H9 (cell line): Measurements from ENCODE around the gene PRR13. TPM values are rescaled to one million over a fixed set of nuclear protein-coding genes. Genes with fewer than 3 reads are reported as not detected.

Experiments used
- DNase-seq: peaks from one replicate; pipeline ENCODE4 v3.0.0-alpha.2; 2017
- H2AFZ ChIP-seq: one replicate; pipeline ENCODE4 v1.6.1; 2013; ENCODE audit warnings: mild to moderate bottlenecking, low read length, control low read depth, moderate library complexity
- H2AK5ac ChIP-seq: 2 replicates; pipeline ENCODE4 v1.6.1; 2013; ENCODE audit warnings: low read length, control low read depth, mixed read lengths; ENCODE audit not compliant: insufficient read length
- H2BK120ac ChIP-seq: one replicate; pipeline ENCODE4 v1.6.1; 2013; ENCODE audit warnings: low read depth, mild to moderate bottlenecking, low read length, control low read depth, inconsistent platforms; ENCODE audit not compliant: poor library complexity, severe bottlenecking
- H2BK12ac ChIP-seq: 2 replicates; pipeline ENCODE4 v1.6.1; 2013; ENCODE audit warnings: low read length, control low read depth, mixed read lengths, low read depth; ENCODE audit not compliant: insufficient read length
- H2BK15ac ChIP-seq: 2 replicates; pipeline ENCODE4 v1.6.1; 2013; ENCODE audit warnings: low read depth, low read length, control low read depth
- H2BK20ac ChIP-seq: one replicate; pipeline ENCODE4 v1.6.1; 2013; ENCODE audit warnings: low read depth, mild to moderate bottlenecking, low read length, control low read depth, inconsistent platforms; ENCODE audit not compliant: poor library complexity, severe bottlenecking
- H2BK5ac ChIP-seq: 2 replicates; pipeline ENCODE4 v1.6.1; 2013; ENCODE audit warnings: low read length, control low read depth, mixed read lengths; ENCODE audit not compliant: insufficient read length
- H3K14ac ChIP-seq: 2 replicates; pipeline ENCODE4 v1.6.1; 2013; ENCODE audit warnings: low read length, control low read depth; ENCODE audit not compliant: insufficient read depth
- H3K18ac ChIP-seq: 2 replicates; pipeline ENCODE4 v1.6.1; 2013; ENCODE audit warnings: low read depth, mild to moderate bottlenecking, mixed read lengths, low read length, control low read depth; ENCODE audit not compliant: insufficient read length
- H3K23ac ChIP-seq: 2 replicates; pipeline ENCODE4 v1.6.1; 2013; ENCODE audit warnings: low read length, control low read depth, mixed read lengths, low read depth; ENCODE audit not compliant: insufficient read length
- H3K23me2 ChIP-seq: 2 replicates; pipeline ENCODE4 v1.6.1; 2013; ENCODE audit warnings: low read depth, mild to moderate bottlenecking, mixed read lengths, low read length, control low read depth; ENCODE audit not compliant: insufficient read length, poor library complexity, severe bottlenecking
- H3K27ac ChIP-seq: 2 replicates; pipeline ENCODE4 v1.5.1; 2013; ENCODE audit warnings: low read length, control low read depth, mixed read lengths, low read depth; ENCODE audit not compliant: insufficient read length
- H3K27me3 ChIP-seq: 2 replicates; pipeline ENCODE4 v1.6.1; 2013; ENCODE audit warnings: low read length, control low read depth, inconsistent platforms; ENCODE audit not compliant: insufficient read depth
- H3K4ac ChIP-seq: 2 replicates; pipeline ENCODE4 v1.6.1; 2013; ENCODE audit warnings: low read depth, mild to moderate bottlenecking, control low read depth, inconsistent platforms, low read length, moderate library complexity
- H3K4me1 ChIP-seq: 2 replicates; pipeline ENCODE4 v1.6.1; 2013; ENCODE audit warnings: low read length, control low read depth, inconsistent platforms; ENCODE audit not compliant: insufficient read depth
- H3K4me2 ChIP-seq: 2 replicates; pipeline ENCODE4 v1.6.1; 2013; ENCODE audit warnings: low read length, control low read depth, mixed read lengths; ENCODE audit not compliant: insufficient read length, insufficient read depth
- H3K56ac ChIP-seq: 2 replicates; pipeline ENCODE4 v1.6.1; 2013; ENCODE audit warnings: low read depth, mild to moderate bottlenecking, mixed read lengths, low read length, control low read depth; ENCODE audit not compliant: insufficient read length
- H3K79me1 ChIP-seq: 2 replicates; pipeline ENCODE4 v1.6.1; 2013; ENCODE audit warnings: low read depth, mild to moderate bottlenecking, moderate library complexity, low read length, control low read depth, inconsistent platforms; ENCODE audit not compliant: insufficient read depth, poor library complexity, severe bottlenecking
- H3K79me2 ChIP-seq: 2 replicates; pipeline ENCODE4 v1.6.1; 2013; ENCODE audit warnings: low read length, control low read depth, inconsistent platforms; ENCODE audit not compliant: insufficient read depth
- H3K9ac ChIP-seq: 2 replicates; pipeline ENCODE4 v1.6.1; 2013; ENCODE audit warnings: low read length, control low read depth, mixed read lengths; ENCODE audit not compliant: insufficient read length; ENCODE audit errors: extremely low read depth
- H3K9me3 ChIP-seq: one replicate; pipeline ENCODE4 v1.6.1; 2013; ENCODE audit warnings: low read depth, low read length, inconsistent platforms; ENCODE audit not compliant: control insufficient read depth
- H3T11ph ChIP-seq: one replicate; pipeline ENCODE4 v1.6.1; 2013; ENCODE audit warnings: mild to moderate bottlenecking, low read length, control low read depth, inconsistent platforms
- H4K20me1 ChIP-seq: one replicate; pipeline ENCODE4 v1.6.1; 2013; ENCODE audit not compliant: control insufficient read depth, insufficient read length, insufficient read depth
- H4K5ac ChIP-seq: 2 replicates; pipeline ENCODE4 v1.6.1; 2013; ENCODE audit warnings: low read depth, mild to moderate bottlenecking, mixed read lengths, low read length, control low read depth; ENCODE audit not compliant: insufficient read length
- H4K8ac ChIP-seq: replicated peaks from 2 replicates; pipeline ENCODE4 v1.6.1; 2013; ENCODE audit warnings: low read length, control low read depth, mixed read lengths, low read depth; ENCODE audit not compliant: insufficient read length
- H4K91ac ChIP-seq: 2 replicates; pipeline ENCODE4 v1.6.1; 2013; ENCODE audit warnings: low read depth, mild to moderate bottlenecking, moderate library complexity, mixed read lengths, low read length, control low read depth; ENCODE audit not compliant: insufficient read length
- H3K27ac Mint-ChIP-seq, 3 experiments: 2 replicates in 2 of 3; 3 replicates in 1 of 3; pipeline ENCODE4 v1.8.0; 2020 to 2021; ENCODE audit warnings: mixed read lengths in 3 of 3, mild to moderate bottlenecking in 1 of 3, moderate library complexity in 1 of 3
- H3K27me3 Mint-ChIP-seq: 2 replicates; pipeline ENCODE4 v1.8.0; 2021; ENCODE audit warnings: low read depth, mild to moderate bottlenecking, moderate library complexity, mixed read lengths
- H3K36me3 Mint-ChIP-seq, 3 experiments: 2 replicates in 2 of 3; 3 replicates in 1 of 3; pipeline ENCODE4 v1.8.0; 2020 to 2021; ENCODE audit warnings: low read depth in 3 of 3, mixed read lengths in 3 of 3; ENCODE audit not compliant: insufficient read depth in 1 of 3
- H3K4me1 Mint-ChIP-seq, 2 experiments: 2 replicates each; pipeline ENCODE4 v1.8.0; 2020; ENCODE audit warnings: mixed read lengths in 2 of 2
- H3K4me3 Mint-ChIP-seq, 2 experiments: 2 replicates in 1 of 2; 3 replicates in 1 of 2; pipeline ENCODE4 v1.8.0; 2020 to 2021; ENCODE audit warnings: mild to moderate bottlenecking in 2 of 2, mixed read lengths in 2 of 2, moderate library complexity in 1 of 2
- H3K9me3 Mint-ChIP-seq, 2 experiments: 2 replicates in 1 of 2; 3 replicates in 1 of 2; pipeline ENCODE4 v1.8.0; 2020; ENCODE audit warnings: mild to moderate bottlenecking in 2 of 2, mixed read lengths in 2 of 2, moderate library complexity in 1 of 2
- WGBS: extraction: QIAGEN DNeasy Blood & Tissue Kit; methylation state at CpG from one replicate; pipeline ENCODE4 v1.1.7; 2013; ENCODE audit warnings: missing lambda C conversion rate, low lambda C conversion rate, mixed read lengths; ENCODE audit not compliant: insufficient read length; ENCODE audit errors: extremely low coverage; 5-methylcytosine and 5-hydroxymethylcytosine counted together
- total RNA-seq: library from RNA; stranded (reverse); gene quantifications from 2 replicates; pipeline ENCODE4 v1.2.1, GENCODE V29; 2021
- TF ChIP-seq, protein P1 (sequence below): fragments of 200-600 bp; sonication (generic); conservative IDR thresholded peaks from 3 replicates; pipeline ENCODE4 v1.8.0; 2021; ENCODE audit warnings: antibody characterized with exemption, mild to moderate bottlenecking

PRR13 gene
- total RNA-seq, 1 experiment from 2014 or later, result 147 TPM

DNA sequence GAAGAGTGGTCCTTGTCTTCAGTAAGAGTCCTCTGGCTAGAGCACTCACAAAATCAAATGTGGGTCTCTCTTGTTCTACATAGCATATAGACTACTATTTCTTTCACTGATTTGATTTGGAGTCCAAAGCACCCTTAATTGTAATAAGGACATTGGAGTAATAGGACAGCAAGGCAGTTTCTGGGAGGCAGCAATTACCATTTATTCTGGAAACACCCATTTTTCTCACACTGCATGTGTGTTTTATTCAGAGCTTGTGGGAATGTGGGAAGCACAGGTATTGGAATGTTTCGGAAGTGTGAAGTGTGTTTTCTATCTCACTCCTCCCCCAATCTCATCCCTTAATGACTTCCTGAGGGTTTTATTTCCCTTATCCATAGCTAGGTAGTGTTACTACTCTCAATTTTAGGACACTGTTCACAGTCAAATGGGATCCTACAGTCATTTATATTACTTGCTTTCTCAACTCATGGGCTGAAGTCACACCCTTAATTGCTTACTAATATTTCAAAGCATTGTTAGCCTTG, 30.6 kb downstream of the PRR13 start:
- Histone ChIP-seq H2BK20ac (no peak overlapping the region), H2BK5ac (no peak overlapping the region), H4K5ac (no peak overlapping the region), H2BK15ac (no peak overlapping the region), H3K23ac (no peak overlapping the region), H3K79me1 (peaks cover 12% of the 10 kb centered on the region), H3K14ac (no peak overlapping the region), H3K79me2 (no peaks in the 10 kb centered on the region; the same call in 1 of the 2 replicates), H3K4me1 (no peaks in the 10 kb centered on the region), H4K20me1 (no peaks in the 10 kb centered on the region), H2AK5ac (no peak overlapping the region), H3K23me2 (no peaks in the 10 kb centered on the region), H3T11ph (no peak overlapping the region), H3K9me3 (no peaks in the 10 kb centered on the region), H2BK12ac (no peak overlapping the region), H3K56ac (no peak overlapping the region), H3K9ac (no peak overlapping the region), H3K4ac (no peak overlapping the region), H4K91ac (no peak overlapping the region), H2BK120ac (no peak overlapping the region), H3K4me2 (no peak overlapping the region), H2AFZ (no peak overlapping the region), H3K18ac (no peak overlapping the region), H4K8ac (no peak overlapping the region), H3K27ac (no peak overlapping the region), H3K27me3 (no peaks in the 10 kb centered on the region)
- Mint-ChIP-seq H3K4me1 (peaks cover 32 to 44% of the 10 kb centered on the region in 2 experiments), H3K36me3 (peaks cover 76 to 99% (median 93%) of the 10 kb centered on the region in 3 experiments), H3K4me3 (no peak overlapping the region), H3K27me3 (no peaks in the 10 kb centered on the region), H3K27ac (peak overlapping the region in 2 of 3 experiments; percentile 44 to 56; a peak in 2 of 7 replicates), H3K9me3 (no peaks in the 10 kb centered on the region; a peak in 1 of 5 replicates)
- no peak for DNase-seq
- WGBS, result no CpG with 5 or more reads among the region's 1 CpG
- TF ChIP-seq, protein P1, sequence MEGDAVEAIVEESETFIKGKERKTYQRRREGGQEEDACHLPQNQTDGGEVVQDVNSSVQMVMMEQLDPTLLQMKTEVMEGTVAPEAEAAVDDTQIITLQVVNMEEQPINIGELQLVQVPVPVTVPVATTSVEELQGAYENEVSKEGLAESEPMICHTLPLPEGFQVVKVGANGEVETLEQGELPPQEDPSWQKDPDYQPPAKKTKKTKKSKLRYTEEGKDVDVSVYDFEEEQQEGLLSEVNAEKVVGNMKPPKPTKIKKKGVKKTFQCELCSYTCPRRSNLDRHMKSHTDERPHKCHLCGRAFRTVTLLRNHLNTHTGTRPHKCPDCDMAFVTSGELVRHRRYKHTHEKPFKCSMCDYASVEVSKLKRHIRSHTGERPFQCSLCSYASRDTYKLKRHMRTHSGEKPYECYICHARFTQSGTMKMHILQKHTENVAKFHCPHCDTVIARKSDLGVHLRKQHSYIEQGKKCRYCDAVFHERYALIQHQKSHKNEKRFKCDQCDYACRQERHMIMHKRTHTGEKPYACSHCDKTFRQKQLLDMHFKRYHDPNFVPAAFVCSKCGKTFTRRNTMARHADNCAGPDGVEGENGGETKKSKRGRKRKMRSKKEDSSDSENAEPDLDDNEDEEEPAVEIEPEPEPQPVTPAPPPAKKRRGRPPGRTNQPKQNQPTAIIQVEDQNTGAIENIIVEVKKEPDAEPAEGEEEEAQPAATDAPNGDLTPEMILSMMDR, result no peak
